GF-D8 (cell line): ENCODE results near the gene CCDC60.
A peak's percentile ranks its signal among the peaks of the same experiment; 100 is the strongest.

Source experiments
- DNase-seq: peaks from one replicate; lab custom pipeline; 2025; lab: John Stamatoyannopoulos, UW

Gene CCDC60

GRCh38 chr12:119389687-119390086 lies 55.2 kb downstream of the CCDC60 start:
- no peak for DNase-seq

- DNase-seq: no peak
Observed at GRCh38 chr12:119391673-119392072, 57.1 kb downstream of the CCDC60 start.

- DNase-seq: no peak
Observed at GRCh38 chr12:119393677-119394076, 59.1 kb downstream of the CCDC60 start.

- no peak for DNase-seq
Observed at GRCh38 chr12:119397540-119397939, 63.0 kb downstream of the CCDC60 start.

GRCh38 chr12:119398190-119398589 lies 63.7 kb downstream of the CCDC60 start:
- no peak for DNase-seq

- DNase-seq: no peak
Observed at GRCh38 chr12:119399301-119399700, 64.8 kb downstream of the CCDC60 start.

- DNase-seq: no peak
Observed at GRCh38 chr12:119406308-119406707, 71.8 kb downstream of the CCDC60 start.

GRCh38 chr12:119406811-119407210 lies 72.3 kb downstream of the CCDC60 start:
- DNase-seq: no peak

GRCh38 chr12:119409043-119409442 lies 74.5 kb downstream of the CCDC60 start:
- DNase-seq: no peak

- DNase-seq: no peak
Observed at GRCh38 chr12:119410396-119410795, 75.9 kb downstream of the CCDC60 start.

GRCh38 chr12:119412306-119412705 lies 77.8 kb downstream of the CCDC60 start:
- no peak for DNase-seq

GRCh38 chr12:119412811-119413794 lies 78.6 kb downstream of the CCDC60 start:
- DNase-seq: no peak

- no peak for DNase-seq
Observed at GRCh38 chr12:119415714-119416113, 81.2 kb downstream of the CCDC60 start.

- DNase-seq: no peak
Observed at GRCh38 chr12:119417440-119417839, 82.9 kb downstream of the CCDC60 start.

- no peak for DNase-seq
Observed at GRCh38 chr12:119419381-119419780, 84.9 kb downstream of the CCDC60 start.

GRCh38 chr12:119423285-119423684 lies 88.8 kb downstream of the CCDC60 start:
- no peak for DNase-seq

GRCh38 chr12:119425623-119426022 lies 91.1 kb downstream of the CCDC60 start:
- DNase-seq: no peak

GRCh38 chr12:119431151-119431550 lies 96.6 kb downstream of the CCDC60 start:
- DNase-seq: no peak

- DNase-seq: no peak
Observed at GRCh38 chr12:119432949-119433348, 98.4 kb downstream of the CCDC60 start.

- no peak for DNase-seq
Observed at GRCh38 chr12:119440803-119441360, 106.4 kb downstream of the CCDC60 start.

GRCh38 chr12:119444462-119445044 lies 110.0 kb downstream of the CCDC60 start:
- DNase-seq: peak; percentile 17

GRCh38 chr12:119446459-119446858 lies 111.9 kb downstream of the CCDC60 start:
- DNase-seq: no peak

GRCh38 chr12:119447126-119447525 lies 112.6 kb downstream of the CCDC60 start:
- no peak for DNase-seq
